ENCODE results near the gene TET2.

The TET2 gene

DNA sequence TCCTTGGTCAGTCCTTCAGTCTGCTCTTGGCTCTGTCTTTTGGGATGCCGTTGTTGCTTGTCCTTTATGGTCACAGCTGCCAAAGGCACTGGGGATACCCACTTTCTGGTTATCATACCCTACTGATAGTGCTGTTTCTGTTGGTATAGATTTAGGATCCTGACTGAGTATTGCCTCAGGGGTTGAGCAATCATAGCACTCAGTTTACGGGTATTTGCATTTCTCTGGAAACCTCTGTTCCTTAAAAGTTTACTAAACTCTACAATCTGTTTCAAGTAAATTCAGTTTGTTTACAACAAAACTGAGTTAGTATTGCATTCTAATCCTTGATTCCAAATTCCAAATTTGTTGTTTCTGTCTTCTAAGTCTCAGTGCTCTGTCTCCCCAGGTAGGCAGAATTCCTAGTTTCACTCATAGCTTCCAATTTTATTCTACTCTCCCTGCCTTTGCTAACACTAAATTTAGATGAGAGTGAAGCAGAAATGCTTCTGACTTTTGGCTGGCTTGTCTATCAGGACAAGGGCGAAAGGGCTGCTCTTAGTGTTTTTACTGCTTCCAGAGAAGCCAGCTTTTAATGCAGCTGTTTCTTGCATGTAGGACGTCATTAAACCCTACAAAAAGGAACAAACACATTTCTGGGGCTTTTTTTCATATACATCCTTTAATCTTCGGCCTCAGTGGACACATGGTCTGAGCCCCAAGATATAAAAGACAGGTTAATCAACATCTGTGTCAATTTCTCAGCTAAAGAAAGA is 17.2 kb upstream of the TET2 start:
- H3K9me3 Mint-ChIP-seq: no peaks in the 10 kb centered on the region
- no peak overlapping the region for H3K4me3 Mint-ChIP-seq
- no peak overlapping the region for H3K27ac Mint-ChIP-seq
- no peak for DNase-seq
- no peaks in the 10 kb centered on the region for H3K36me3 Mint-ChIP-seq
- peaks cover 5 to 8% of the 10 kb centered on the region in 2 donors for H3K4me1 Mint-ChIP-seq
- no peak for ATAC-seq (replicated peaks)
- H3K27me3 Mint-ChIP-seq: peaks cover 4 to 5% of the 10 kb centered on the region in 2 donors

GRCh38 chr4:105130945-105131344 is 15.7 kb upstream of the TET2 start:
- ATAC-seq (replicated peaks) (no peak), DNase-seq (no peak)
- peaks cover 5 to 8% of the 10 kb centered on the region in 2 donors for H3K4me1 Mint-ChIP-seq
- H3K4me3 Mint-ChIP-seq: no peak overlapping the region
- no peaks in the 10 kb centered on the region for H3K36me3 Mint-ChIP-seq
- peaks cover 4 to 5% of the 10 kb centered on the region in 2 donors for H3K27me3 Mint-ChIP-seq
- no peaks in the 10 kb centered on the region for H3K9me3 Mint-ChIP-seq
- H3K27ac Mint-ChIP-seq: no peak overlapping the region

- peaks cover 4 to 5% of the 10 kb centered on the region in 2 donors for H3K27me3 Mint-ChIP-seq
- ATAC-seq (replicated peaks): no peak
- no peaks in the 10 kb centered on the region for H3K36me3 Mint-ChIP-seq
- no peak for DNase-seq
- no peak overlapping the region for H3K27ac Mint-ChIP-seq
- peaks cover 4 to 5% of the 10 kb centered on the region in 2 donors for H3K4me1 Mint-ChIP-seq
- H3K9me3 Mint-ChIP-seq: no peaks in the 10 kb centered on the region
- no peak overlapping the region for H3K4me3 Mint-ChIP-seq
These were observed 12.7 kb upstream of the TET2 start for GRCh38 chr4:105133976-105134375.

DNA sequence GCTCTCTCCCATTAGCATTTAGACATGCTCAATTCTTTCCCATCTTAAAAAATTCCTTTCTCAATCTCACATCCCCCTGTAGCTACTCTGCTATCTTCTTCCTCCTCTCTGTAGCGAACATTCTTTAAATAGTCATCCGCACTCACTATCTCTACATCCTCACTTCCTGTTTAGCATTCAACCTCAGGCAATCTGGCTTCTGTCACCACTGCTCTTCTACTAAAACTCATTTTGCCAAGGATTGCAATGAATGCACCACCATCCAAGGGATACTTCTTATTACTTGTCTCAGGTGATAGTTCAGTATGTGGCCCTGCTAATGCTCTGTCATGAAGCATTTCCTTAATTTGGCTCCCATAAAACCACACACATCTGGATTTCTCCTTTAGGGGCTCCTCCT is 10.9 kb upstream of the TET2 start:
- Mint-ChIP-seq H3K36me3 (no peaks in the 10 kb centered on the region), H3K4me1 (peaks cover 6% of the 10 kb centered on the region in 2 donors), H3K9me3 (no peaks in the 10 kb centered on the region), H3K27me3 (peaks cover 0 to 3% of the 10 kb centered on the region in 2 donors), H3K27ac (no peak overlapping the region), H3K4me3 (no peak overlapping the region)
- DNase-seq (no peak), ATAC-seq (replicated peaks) (peak; percentile 36 to 50)

- H3K27ac Mint-ChIP-seq: no peak overlapping the region
- H3K27me3 Mint-ChIP-seq: no peaks in the 10 kb centered on the region
- peaks cover 4 to 6% of the 10 kb centered on the region in 2 donors for H3K4me1 Mint-ChIP-seq
- DNase-seq: no peak
- ATAC-seq (replicated peaks): no peak
- no peaks in the 10 kb centered on the region for H3K9me3 Mint-ChIP-seq
- no peak overlapping the region for H3K4me3 Mint-ChIP-seq
- H3K36me3 Mint-ChIP-seq: no peaks in the 10 kb centered on the region
These were observed 9.4 kb upstream of the TET2 start for GRCh38 chr4:105137121-105137875.

DNA sequence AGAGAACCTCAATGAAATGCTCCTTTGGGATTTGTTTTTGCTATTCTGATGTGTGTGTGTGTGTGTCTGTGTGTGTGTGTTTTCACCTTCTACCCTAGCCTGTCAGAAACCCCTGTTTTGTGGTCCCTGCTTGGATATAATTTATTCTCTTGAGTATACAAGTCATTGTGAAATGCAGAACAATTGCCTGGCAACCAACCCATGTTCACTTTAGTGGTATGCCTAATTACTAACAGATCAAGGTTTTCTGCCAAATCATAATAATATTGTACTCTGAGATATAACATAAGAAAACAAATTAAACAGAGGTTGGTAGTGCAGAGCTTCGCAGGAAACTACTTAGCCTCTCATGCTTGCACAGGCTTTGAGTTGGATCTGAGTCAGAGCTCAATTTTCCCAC is 7.0 kb upstream of the TET2 start:
- Mint-ChIP-seq H3K27me3 (no peaks in the 10 kb centered on the region), H3K4me1 (peaks cover 4 to 13% of the 10 kb centered on the region in 2 donors), H3K27ac (no peak overlapping the region), H3K4me3 (no peak overlapping the region), H3K36me3 (peaks cover 0 to 3% of the 10 kb centered on the region in 2 donors), H3K9me3 (no peaks in the 10 kb centered on the region)
- ATAC-seq (replicated peaks): no peak
- no peak for DNase-seq

DNA sequence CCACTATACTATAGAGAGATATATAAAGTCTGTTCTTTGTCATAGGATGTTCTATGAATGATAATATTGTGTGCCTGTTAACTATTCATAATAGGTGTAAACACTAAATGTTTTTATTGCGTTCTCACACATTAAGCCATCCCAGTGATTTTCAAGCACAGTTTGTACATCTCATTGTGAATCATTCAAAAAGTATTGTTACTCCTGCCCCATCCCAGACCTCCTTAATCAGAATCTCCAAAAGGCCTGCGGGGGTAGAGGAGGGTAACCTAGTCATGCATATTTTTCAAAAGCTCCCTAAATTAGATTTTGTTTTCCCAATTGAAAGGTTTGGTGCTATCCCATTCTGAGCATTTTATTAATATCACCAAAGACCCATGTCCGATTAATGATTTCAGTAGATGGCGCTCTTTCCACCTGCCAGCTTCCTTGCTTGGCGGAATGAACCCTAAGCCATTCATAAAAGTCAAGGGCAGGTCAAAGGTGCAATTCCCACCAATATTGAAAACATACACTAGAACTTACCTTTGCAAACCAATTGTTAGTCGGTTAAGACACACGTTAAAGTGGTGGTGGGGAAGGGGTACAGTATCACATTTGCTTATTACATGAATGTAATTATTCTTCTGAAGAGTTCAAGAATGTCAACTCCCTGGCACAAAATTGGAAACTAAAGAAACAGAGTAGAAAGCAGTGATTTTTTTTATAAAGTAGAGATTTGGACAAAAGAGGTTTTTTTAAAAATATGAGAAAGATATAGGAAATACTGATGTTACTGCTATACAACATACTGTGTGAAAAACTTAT is 5.8 kb upstream of the TET2 start:
- H3K27ac Mint-ChIP-seq: no peak overlapping the region
- no peak for ATAC-seq (replicated peaks)
- peaks cover 0 to 3% of the 10 kb centered on the region in 2 donors for H3K36me3 Mint-ChIP-seq
- DNase-seq: no peak
- peaks cover 12 to 24% of the 10 kb centered on the region in 2 donors for H3K4me1 Mint-ChIP-seq
- H3K9me3 Mint-ChIP-seq: no peaks in the 10 kb centered on the region
- H3K27me3 Mint-ChIP-seq: no peaks in the 10 kb centered on the region
- H3K4me3 Mint-ChIP-seq: no peak overlapping the region

- H3K27me3 Mint-ChIP-seq: no peaks in the 10 kb centered on the region
- peaks cover 0 to 3% of the 10 kb centered on the region in 2 donors for H3K36me3 Mint-ChIP-seq
- peak overlapping the region; percentile 96 for H3K27ac Mint-ChIP-seq
- DNase-seq: peak; percentile 17
- H3K4me1 Mint-ChIP-seq: peaks cover 15 to 36% of the 10 kb centered on the region in 2 donors
- ATAC-seq (replicated peaks): peak; percentile 26 to 52
- H3K9me3 Mint-ChIP-seq: no peaks in the 10 kb centered on the region
- H3K4me3 Mint-ChIP-seq: peak overlapping the region; percentile 91 to 96
These were observed 1.3 kb upstream of the TET2 start for GRCh38 chr4:105145156-105145902.

DNA sequence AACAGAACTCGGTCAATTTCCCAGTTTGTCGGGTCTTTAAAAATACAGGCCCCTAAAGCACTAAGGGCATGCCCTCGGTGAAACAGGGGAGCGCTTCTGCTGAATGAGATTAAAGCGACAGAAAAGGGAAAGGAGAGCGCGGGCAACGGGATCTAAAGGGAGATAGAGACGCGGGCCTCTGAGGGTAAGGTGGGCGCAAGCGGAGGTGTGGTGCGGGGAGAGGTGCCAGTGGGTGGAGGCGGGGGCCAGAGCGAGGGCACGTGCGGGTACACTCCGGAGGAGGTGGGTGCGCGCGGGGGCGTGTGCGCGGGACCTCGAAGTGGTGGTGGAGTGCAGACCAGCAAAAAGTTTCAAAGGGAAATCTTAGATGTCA is 787 bp upstream of the TET2 start:
- Mint-ChIP-seq H3K36me3 (peaks cover 0 to 5% of the 10 kb centered on the region in 2 donors), H3K4me3 (peak overlapping the region; percentile 91 to 96), H3K27ac (peak overlapping the region; percentile 96), H3K4me1 (peaks cover 19 to 40% of the 10 kb centered on the region in 2 donors), H3K9me3 (no peaks in the 10 kb centered on the region), H3K27me3 (no peaks in the 10 kb centered on the region)
- DNase-seq (peak; percentile 6), ATAC-seq (replicated peaks) (peak; percentile 14 to 26)

- H3K36me3 Mint-ChIP-seq: peaks cover 0 to 5% of the 10 kb centered on the region in 2 donors
- no peak for DNase-seq
- H3K9me3 Mint-ChIP-seq: no peaks in the 10 kb centered on the region
- peaks cover 21 to 39% of the 10 kb centered on the region in 2 donors for H3K4me1 Mint-ChIP-seq
- H3K27me3 Mint-ChIP-seq: no peaks in the 10 kb centered on the region
- peak; percentile 15 to 20 for ATAC-seq (replicated peaks)
- H3K4me3 Mint-ChIP-seq: peak overlapping the region; percentile 91 to 96
- peak overlapping the region; percentile 97 for H3K27ac Mint-ChIP-seq
These were observed 408 bp downstream of the TET2 start for GRCh38 chr4:105147016-105147552.

DNA sequence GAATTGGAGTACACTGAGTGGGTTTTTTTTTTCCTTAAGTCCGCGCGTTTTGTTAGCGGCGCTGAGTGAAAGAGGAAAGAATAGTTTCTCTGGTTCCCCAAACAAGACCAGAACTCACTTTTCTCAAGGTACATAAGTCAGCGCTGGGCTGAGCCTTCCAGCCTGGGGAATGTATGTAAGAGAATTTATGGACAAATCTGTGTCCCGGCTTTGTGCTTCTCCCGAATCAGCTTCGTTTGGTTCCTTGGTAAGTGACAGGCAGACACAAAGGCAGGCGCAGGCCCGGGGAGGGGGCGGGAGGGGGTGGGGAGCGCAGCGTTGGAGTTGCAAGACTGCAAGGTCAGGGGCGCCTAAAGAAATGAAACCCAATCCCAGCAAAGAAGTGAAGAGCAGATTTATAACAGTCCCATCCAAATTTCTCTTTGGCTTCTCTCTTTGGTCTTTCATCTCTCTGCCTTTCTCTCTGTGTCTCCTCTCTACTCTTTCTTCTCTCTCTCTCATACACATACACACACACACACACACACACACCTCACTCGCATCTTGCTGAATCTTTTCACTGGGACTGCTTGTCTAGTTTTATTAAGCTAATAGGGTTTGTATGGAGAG is 981 bp downstream of the TET2 start:
- peaks cover 21 to 39% of the 10 kb centered on the region in 2 donors for H3K4me1 Mint-ChIP-seq
- peak overlapping the region; percentile 91 to 96 for H3K4me3 Mint-ChIP-seq
- H3K36me3 Mint-ChIP-seq: peaks cover 0 to 5% of the 10 kb centered on the region in 2 donors
- no peak for ATAC-seq (replicated peaks)
- no peak for DNase-seq
- no peaks in the 10 kb centered on the region for H3K27me3 Mint-ChIP-seq
- peak overlapping the region; percentile 97 for H3K27ac Mint-ChIP-seq
- H3K9me3 Mint-ChIP-seq: no peaks in the 10 kb centered on the region

DNA sequence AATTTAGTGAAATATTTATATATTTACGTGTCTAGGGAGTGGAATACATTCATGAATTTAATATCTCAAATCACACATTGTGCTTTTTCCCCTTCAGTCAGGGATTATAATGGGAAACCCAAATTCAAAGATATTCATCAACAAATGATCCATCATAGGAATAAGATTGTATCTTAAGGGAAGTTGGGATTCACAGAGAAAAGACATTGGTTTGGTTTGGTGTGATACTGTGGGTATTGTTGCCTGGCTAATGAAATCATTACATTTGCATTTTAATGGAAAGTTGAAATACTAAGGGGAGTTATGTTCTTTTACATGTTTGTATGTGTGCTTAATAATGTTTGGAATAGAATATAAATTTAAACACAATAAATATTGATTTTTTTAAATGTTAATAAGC is 1.7 kb downstream of the TET2 start:
- no peaks in the 10 kb centered on the region for H3K9me3 Mint-ChIP-seq
- peaks cover 21 to 35% of the 10 kb centered on the region in 2 donors for H3K4me1 Mint-ChIP-seq
- no peaks in the 10 kb centered on the region for H3K27me3 Mint-ChIP-seq
- H3K27ac Mint-ChIP-seq: no peak overlapping the region
- H3K4me3 Mint-ChIP-seq: peak overlapping the region; percentile 91 to 96
- ATAC-seq (replicated peaks) (no peak), DNase-seq (no peak)
- peaks cover 0 to 2% of the 10 kb centered on the region in 2 donors for H3K36me3 Mint-ChIP-seq

DNA sequence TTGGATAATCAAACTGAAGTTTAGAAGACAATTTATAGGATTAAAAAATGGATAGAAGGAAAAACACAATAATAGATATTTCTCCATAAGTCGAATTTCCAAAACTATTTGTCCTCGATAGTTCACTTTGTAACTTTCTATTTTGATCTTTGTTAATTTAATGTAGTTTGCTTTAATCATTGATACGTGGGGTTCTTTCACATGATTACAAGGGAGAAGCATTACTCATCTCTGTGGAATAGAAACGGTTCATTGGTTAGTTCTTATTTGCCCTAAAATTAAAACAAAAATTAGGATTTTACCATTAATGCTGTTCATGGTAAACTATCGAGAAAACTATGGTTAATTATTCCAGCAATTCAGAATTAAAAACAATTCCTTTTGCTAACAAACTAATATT is 2.1 kb downstream of the TET2 start:
- ATAC-seq (replicated peaks): no peak
- Mint-ChIP-seq H3K4me3 (peak overlapping the region; percentile 41 to 57), H3K9me3 (no peaks in the 10 kb centered on the region), H3K36me3 (peaks cover 0 to 2% of the 10 kb centered on the region in 2 donors), H3K4me1 (peaks cover 21 to 35% of the 10 kb centered on the region in 2 donors), H3K27ac (no peak overlapping the region), H3K27me3 (no peaks in the 10 kb centered on the region)
- DNase-seq: no peak

Measured in stimulated activated naive B cell treated with anti-CD40 and anti-IgM and Interleukin-4, amounts not matched to agents 10 μg/mL and 1 μg/mL and 100 μg/mL, for 72 hours (primary cell).